ENCODE data around the gene POLR2J2.
"Not testable (repeated sequence)": the region's sequence is repeated elsewhere in the genome, so short reads cannot be mapped to it uniquely, and the experiment has no call there.

Gene POLR2J2

GRCh38 chr7:102671166-102671955 lies at the start of gene POLR2J2:
TSS of gene POLR2J2 (minus strand) at chr7:102671663. CDS start at chr7:102671601, 62 bp downstream.
- not testable (repeated sequence) for DNase-seq

- not testable (repeated sequence) for DNase-seq
Measured at GRCh38 chr7:102718491-102718890, 47.0 kb upstream of the POLR2J2 start.

DNA sequence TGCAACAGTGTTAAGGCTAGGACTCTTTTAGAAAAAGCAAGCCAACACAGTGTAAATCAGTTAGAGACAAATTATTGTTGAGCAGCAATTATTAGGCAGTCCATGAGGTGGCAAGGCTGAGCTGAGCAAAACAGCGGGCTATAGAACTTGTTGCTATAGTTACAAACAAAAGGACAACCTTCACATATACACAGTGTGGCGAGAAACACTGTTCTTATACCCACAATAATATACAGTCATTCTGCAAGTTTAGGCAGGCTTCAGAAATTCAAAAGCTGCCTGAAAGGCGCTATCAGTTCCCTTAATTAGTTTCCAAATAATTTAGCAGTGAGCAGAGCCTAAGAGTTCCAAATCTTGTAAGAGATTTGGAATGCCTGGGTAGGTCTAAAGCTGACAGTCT lies 44.3 kb upstream of the POLR2J2 start:
- DNase-seq: not testable (repeated sequence)

GRCh38 chr7:102714774-102715522 lies 43.5 kb upstream of the POLR2J2 start:
- DNase-seq: not testable (repeated sequence)

DNA sequence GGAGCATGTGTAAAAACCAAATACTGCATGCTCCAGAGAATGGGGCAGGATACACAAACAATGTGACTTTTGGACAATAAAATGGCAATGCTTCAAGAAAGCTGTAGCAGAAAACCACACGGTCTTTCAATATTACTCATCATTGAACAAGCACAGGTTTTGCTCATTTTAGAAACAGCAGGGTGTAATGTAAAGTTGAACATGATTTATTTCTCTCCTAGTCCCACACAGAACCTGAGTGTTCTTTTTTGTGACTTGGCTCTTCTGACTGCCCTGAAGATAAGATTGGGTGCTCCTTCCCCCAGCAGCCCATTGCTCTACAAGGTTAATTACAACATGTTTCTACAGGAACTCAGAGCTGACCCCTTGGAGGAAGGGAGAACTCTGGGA lies 42.2 kb upstream of the POLR2J2 start:
- DNase-seq: not testable (repeated sequence)

- DNase-seq: not testable (repeated sequence)
Measured at GRCh38 chr7:102713011-102713690, 41.7 kb upstream of the POLR2J2 start.

- DNase-seq: not testable (repeated sequence)
Measured at GRCh38 chr7:102698962-102699750, 27.7 kb upstream of the POLR2J2 start.

DNA sequence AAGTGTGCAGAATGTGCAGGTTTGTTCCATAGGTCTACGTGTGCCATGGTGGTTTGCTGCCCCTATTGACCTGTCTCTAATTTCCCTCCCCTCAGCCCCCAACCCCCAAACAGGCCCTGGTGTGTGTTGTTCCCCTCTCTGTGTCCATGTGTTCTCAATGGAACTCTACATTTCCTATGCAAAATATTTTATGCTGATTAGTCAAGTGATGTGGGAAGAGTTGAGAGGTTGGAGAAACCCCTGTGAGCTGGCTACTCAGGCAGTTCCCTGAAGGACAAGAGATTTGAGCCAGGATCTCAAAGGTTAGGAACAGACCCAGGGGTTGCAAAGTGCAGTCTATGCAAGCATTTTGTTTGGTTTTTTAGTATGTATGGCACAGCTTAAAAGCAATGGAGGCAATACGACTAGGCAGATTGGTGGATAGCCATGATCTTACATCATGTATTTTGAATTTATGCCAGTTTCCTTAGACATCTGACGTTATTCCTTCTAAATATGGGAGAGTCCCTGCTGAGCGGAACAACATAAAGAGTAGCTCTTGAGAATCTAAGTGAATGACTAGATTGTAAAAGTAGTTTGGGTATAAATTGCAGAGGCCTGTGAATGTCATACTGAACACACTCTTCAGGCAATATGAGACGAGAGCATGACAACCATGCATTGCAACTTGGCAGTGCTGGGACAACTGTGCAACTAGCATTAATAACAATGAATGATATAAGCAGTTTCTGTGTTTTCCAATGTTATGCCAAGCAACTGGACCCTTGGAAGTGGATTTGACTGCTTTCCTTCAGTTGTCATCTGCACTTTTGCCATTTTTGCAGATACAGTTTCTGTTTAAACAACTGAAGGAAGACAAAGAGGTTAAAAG lies 26.4 kb upstream of the POLR2J2 start:
- DNase-seq: not testable (repeated sequence)

DNA sequence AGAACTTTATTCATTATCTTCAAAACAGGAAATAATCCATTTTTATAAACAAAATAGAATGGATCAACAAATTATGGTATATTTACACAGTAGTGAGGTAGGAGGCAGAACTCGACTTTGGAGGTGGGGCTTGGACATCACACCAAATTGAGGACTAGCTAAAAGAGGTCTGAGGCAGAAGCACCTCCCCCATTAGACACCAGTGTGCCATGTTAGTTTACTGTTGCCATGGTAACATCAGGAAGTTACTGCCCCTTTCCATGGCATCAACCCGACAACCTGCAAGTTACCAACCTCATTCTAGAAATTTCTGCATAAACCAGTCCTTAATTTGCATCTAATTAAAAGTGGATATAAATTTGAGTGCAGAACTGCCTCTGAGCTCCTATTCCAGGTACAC lies 24.5 kb upstream of the POLR2J2 start:
- DNase-seq: not testable (repeated sequence)

GRCh38 chr7:102695033-102695552 lies 23.6 kb upstream of the POLR2J2 start:
- DNase-seq: not testable (repeated sequence)

GRCh38 chr7:102694008-102694407 lies 22.5 kb upstream of the POLR2J2 start:
- DNase-seq: not testable (repeated sequence)

- DNase-seq: not testable (repeated sequence)
Measured at GRCh38 chr7:102690602-102691001, 19.1 kb upstream of the POLR2J2 start.

DNA sequence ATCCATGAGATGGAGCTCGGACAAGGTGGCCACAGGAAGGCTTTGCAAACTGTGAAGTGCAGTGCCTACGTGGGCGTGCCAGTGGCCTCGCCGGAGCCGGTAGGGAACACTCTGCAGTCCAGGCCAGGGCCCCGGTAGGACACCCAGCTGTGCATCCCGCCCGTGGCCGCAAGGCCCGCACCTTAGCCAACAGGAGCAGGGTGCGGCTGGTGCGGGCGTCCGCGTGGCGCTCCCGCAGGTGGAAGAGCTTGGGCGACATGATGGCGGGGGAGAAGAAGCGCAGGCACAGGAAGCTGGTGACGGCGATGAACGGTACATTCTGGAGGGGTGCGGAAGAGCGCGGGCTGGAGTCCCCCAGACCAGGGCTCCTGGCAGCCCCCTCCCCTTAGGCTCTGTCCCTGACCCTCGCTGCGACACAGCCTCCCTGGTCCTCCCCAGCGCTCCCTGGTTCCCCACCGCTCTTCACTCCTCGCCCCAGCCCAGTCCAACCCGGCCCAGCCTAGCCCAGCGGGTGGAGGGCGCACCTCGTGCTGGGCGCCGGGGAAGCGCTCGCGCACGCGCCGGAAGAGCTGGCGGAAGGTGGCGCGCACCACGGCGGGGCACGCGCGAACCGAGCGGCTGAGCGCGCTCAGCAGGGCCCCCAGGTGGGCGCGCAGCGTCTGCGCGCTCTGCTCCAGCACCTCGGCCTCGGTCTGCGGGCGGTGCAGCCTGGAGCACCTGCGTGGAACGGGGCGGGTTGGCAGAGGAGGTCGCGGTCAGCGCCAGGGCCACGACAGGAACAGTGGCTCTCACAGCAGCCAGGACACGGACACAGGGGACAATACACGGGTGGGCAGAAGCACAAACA lies 18.2 kb upstream of the POLR2J2 start:
- DNase-seq: not testable (repeated sequence)

- not testable (repeated sequence) for DNase-seq
Measured at GRCh38 chr7:102688299-102689036, 17.0 kb upstream of the POLR2J2 start.

- not testable (repeated sequence) for DNase-seq
Measured at GRCh38 chr7:102682560-102682959, 11.1 kb upstream of the POLR2J2 start.

GRCh38 chr7:102680780-102681179 lies 9.3 kb upstream of the POLR2J2 start:
- not testable (repeated sequence) for DNase-seq

- DNase-seq: not testable (repeated sequence)
Measured at GRCh38 chr7:102675545-102675944, 4.1 kb upstream of the POLR2J2 start.

GRCh38 chr7:102673447-102674067 lies 2.1 kb upstream of the POLR2J2 start:
- DNase-seq: not testable (repeated sequence)
